Stomach (tissue), 4 donors: Measurements from ENCODE around the gene NCK2.

Experiments used
- EP300 ChIP-seq: sonication (generic); formaldehyde crosslinking; IDR thresholded peaks from one replicate; pipeline ENCODE4 v1.6.1; 2017; ENCODE audit warnings: antibody characterized with exemption
- TF ChIP-seq, protein P1 (sequence below), 7 experiments: fragments of 450-650 bp in 4 of 7; fragments of 200-600 bp in 3 of 7; sonication (generic) in 3 of 7; IDR thresholded peaks; one replicate each; pipeline ENCODE4 v1.5.1; 2016 to 2019; ENCODE audit warnings: antibody characterized with exemption in 7 of 7, control low read depth in 2 of 7, mild to moderate bottlenecking in 1 of 7

DNA sequence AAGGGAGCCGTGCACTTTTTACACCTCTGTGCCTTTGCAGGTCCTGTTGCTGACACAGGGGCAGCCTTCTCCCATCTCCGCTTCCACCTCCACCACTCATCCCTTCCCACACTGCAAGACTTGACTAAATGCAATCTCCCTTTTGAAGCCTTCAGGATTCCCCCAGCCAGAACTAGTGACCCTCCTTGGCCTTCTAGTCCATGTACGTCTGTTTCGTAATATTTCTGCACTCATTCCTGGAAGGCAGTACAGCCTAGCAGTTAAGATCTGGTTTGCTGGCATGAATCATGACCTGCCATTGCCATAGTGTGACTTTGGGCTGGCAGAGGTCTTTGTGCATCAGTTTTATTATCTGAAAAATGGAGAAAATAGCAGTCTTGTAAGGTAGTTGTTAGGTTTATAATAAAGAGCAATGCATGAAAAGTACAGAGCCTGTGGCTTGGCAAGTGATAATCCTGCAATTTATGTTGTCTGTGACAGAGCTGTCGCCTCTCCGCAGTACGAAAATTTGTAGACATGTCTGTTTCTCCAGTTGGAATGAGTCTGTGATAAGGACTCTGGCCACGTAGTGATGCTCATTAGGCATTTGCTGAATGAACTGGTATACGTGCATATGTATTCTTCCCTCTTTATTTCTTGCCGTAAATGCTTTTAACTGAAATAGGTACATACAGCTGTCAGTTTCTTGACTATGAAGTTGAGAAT lies 36.7 kb downstream of the NCK2 start:
- TF ChIP-seq, protein P1, sequence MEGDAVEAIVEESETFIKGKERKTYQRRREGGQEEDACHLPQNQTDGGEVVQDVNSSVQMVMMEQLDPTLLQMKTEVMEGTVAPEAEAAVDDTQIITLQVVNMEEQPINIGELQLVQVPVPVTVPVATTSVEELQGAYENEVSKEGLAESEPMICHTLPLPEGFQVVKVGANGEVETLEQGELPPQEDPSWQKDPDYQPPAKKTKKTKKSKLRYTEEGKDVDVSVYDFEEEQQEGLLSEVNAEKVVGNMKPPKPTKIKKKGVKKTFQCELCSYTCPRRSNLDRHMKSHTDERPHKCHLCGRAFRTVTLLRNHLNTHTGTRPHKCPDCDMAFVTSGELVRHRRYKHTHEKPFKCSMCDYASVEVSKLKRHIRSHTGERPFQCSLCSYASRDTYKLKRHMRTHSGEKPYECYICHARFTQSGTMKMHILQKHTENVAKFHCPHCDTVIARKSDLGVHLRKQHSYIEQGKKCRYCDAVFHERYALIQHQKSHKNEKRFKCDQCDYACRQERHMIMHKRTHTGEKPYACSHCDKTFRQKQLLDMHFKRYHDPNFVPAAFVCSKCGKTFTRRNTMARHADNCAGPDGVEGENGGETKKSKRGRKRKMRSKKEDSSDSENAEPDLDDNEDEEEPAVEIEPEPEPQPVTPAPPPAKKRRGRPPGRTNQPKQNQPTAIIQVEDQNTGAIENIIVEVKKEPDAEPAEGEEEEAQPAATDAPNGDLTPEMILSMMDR (IDR thresholded peaks at IDR 0.05) = no peak
- TF ChIP-seq EP300 = no peak
